ENCODE measurements around the gene CFAP298.

DNA sequence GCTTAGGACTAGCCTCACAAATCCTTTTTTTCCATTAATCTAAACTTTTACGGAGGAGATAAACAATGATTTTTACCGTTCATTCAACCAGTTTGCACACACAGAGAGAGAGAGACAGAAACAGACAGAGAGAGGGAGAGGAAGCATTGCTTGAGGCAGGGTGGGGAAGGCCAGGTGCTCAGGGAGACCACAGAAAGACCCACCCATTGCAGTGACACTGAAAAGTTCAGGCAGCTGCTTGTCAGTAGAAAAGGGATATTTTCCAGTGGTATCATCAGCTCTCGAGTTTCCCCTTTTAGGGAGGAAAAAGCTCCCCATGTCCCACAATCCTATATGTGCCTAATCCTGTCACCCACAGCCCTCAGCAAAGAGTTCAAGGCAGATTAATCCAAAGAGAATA lies 54.1 kb downstream of the CFAP298 start:
- TF ChIP-seq, protein P1, sequence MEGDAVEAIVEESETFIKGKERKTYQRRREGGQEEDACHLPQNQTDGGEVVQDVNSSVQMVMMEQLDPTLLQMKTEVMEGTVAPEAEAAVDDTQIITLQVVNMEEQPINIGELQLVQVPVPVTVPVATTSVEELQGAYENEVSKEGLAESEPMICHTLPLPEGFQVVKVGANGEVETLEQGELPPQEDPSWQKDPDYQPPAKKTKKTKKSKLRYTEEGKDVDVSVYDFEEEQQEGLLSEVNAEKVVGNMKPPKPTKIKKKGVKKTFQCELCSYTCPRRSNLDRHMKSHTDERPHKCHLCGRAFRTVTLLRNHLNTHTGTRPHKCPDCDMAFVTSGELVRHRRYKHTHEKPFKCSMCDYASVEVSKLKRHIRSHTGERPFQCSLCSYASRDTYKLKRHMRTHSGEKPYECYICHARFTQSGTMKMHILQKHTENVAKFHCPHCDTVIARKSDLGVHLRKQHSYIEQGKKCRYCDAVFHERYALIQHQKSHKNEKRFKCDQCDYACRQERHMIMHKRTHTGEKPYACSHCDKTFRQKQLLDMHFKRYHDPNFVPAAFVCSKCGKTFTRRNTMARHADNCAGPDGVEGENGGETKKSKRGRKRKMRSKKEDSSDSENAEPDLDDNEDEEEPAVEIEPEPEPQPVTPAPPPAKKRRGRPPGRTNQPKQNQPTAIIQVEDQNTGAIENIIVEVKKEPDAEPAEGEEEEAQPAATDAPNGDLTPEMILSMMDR (IDR thresholded peaks at IDR 0.05): no peak
- no peak for TF ChIP-seq POLR2A (IDR thresholded peaks at IDR 0.05)

Data from thyroid gland (tissue), 4 donors.